GM23338 (cell line): Measurements from ENCODE around the gene DCDC1. TPM values are rescaled to one million over a fixed set of nuclear protein-coding genes. Genes with fewer than 3 reads are reported as not detected.
A peak's percentile ranks its signal among the peaks of the same experiment; 100 is the strongest.

Experiments
- ATAC-seq: fragments of 200-7000 bp; cut with Tn5 transposase; 3 replicates; pipeline ENCODE4 v1.9.1; 2020
- DNase-seq: peaks from one replicate; pipeline ENCODE4 v3.0.0-alpha.2; 2015; ENCODE audit warnings: low spot score
- H2AFZ ChIP-seq: fragments of 200-600 bp; sonication (generic); 2 replicates; pipeline ENCODE4 v1.8.0; 2016; ENCODE audit warnings: antibody characterized with exemption, mild to moderate bottlenecking, moderate library complexity
- H3F3A ChIP-seq: fragments of 200-600 bp; sonication (generic); replicated peaks from 2 replicates; pipeline ENCODE4 v1.8.0; 2017; ENCODE audit warnings: antibody characterized with exemption, mixed run types, low read depth
- H3K27ac ChIP-seq: fragments of 200-600 bp; sonication (generic); 2 replicates; pipeline ENCODE4 v1.6.1; 2016; ENCODE audit warnings: low read depth
- H3K27me3 ChIP-seq: fragments of 200-600 bp; sonication (generic); 2 replicates; pipeline ENCODE4 v1.8.0; 2016; ENCODE audit warnings: mild to moderate bottlenecking, mixed run types, moderate library complexity; ENCODE audit not compliant: insufficient read depth
- H3K36me3 ChIP-seq: fragments of 200-600 bp; sonication (generic); 2 replicates; pipeline ENCODE4 v1.8.0; 2016; ENCODE audit warnings: mild to moderate bottlenecking; ENCODE audit not compliant: insufficient read depth
- H3K4me1 ChIP-seq: fragments of 200-600 bp; sonication (generic); 2 replicates; pipeline ENCODE4 v1.8.0; 2016; ENCODE audit warnings: mild to moderate bottlenecking, moderate library complexity; ENCODE audit not compliant: insufficient read depth
- H3K4me2 ChIP-seq: fragments of 200-600 bp; sonication (generic); 2 replicates; pipeline ENCODE4 v1.7.1; 2017; ENCODE audit warnings: mixed run types
- H3K4me3 ChIP-seq: fragments of 200-600 bp; sonication (generic); 2 replicates; pipeline ENCODE4 v1.6.1; 2016; ENCODE audit warnings: mixed run types
- H3K79me2 ChIP-seq: fragments of 200-600 bp; sonication (generic); replicated peaks from 2 replicates; pipeline ENCODE4 v1.8.0; 2017; ENCODE audit warnings: mild to moderate bottlenecking; ENCODE audit not compliant: insufficient read depth
- H3K9me2 ChIP-seq: fragments of 200-600 bp; sonication (generic); 2 replicates; pipeline ENCODE4 v1.8.0; 2017; ENCODE audit not compliant: insufficient read depth
- H4K20me1 ChIP-seq: fragments of 200-600 bp; sonication (generic); replicated peaks from 2 replicates; pipeline ENCODE4 v1.8.0; 2017; ENCODE audit warnings: mild to moderate bottlenecking; ENCODE audit not compliant: insufficient read depth
- H3K27ac Mint-ChIP-seq: 2 replicates; pipeline ENCODE4 v1.8.0; 2020; ENCODE audit warnings: inconsistent platforms, mild to moderate bottlenecking, moderate library complexity, mixed read lengths
- H3K27me3 Mint-ChIP-seq: 3 replicates; pipeline ENCODE4 v1.8.0; 2022; ENCODE audit warnings: low read depth, mild to moderate bottlenecking, moderate library complexity, mixed read lengths, inconsistent platforms; ENCODE audit not compliant: insufficient read depth, poor library complexity
- H3K36me3 Mint-ChIP-seq: 3 replicates; pipeline ENCODE4 v1.8.0; 2021; ENCODE audit warnings: low read depth, mild to moderate bottlenecking, inconsistent platforms, moderate library complexity, mixed read lengths
- H3K4me1 Mint-ChIP-seq: 3 replicates; pipeline ENCODE4 v1.8.0; 2020; ENCODE audit warnings: mild to moderate bottlenecking, inconsistent platforms, mixed read lengths
- H3K4me3 Mint-ChIP-seq: 3 replicates; pipeline ENCODE4 v1.8.0; 2021; ENCODE audit warnings: moderate library complexity, mild to moderate bottlenecking, inconsistent platforms, mixed read lengths
- H3K9me3 Mint-ChIP-seq: 3 replicates; pipeline ENCODE4 v1.8.0; 2020; ENCODE audit warnings: moderate library complexity, mild to moderate bottlenecking, inconsistent platforms, mixed read lengths
- CREB1 ChIP-seq: fragments of 250-450 bp; sonication (Bioruptor Pico); IDR thresholded peaks from 2 replicates; pipeline ENCODE4 v1.5.0; 2020; ENCODE audit warnings: low read depth, mild to moderate bottlenecking, moderate library complexity
- EZH2phosphoT487 ChIP-seq: fragments of 200-600 bp; sonication (generic); IDR thresholded peaks from one replicate; pipeline ENCODE4 v1.8.1; 2018; ENCODE audit warnings: antibody characterized with exemption; ENCODE audit not compliant: unreplicated experiment
- NANOG ChIP-seq: IDR thresholded peaks from 2 replicates; pipeline ENCODE4 v1.6.1; 2016; ENCODE audit warnings: antibody characterized with exemption, borderline replicate concordance
- POLR2AphosphoS5 ChIP-seq: IDR thresholded peaks from 2 replicates; pipeline ENCODE4 v1.6.1; 2016; ENCODE audit warnings: antibody characterized with exemption, low read depth
- ZNF114 ChIP-seq: fragments of 250-450 bp; sonication (Bioruptor Pico); IDR thresholded peaks from 2 replicates; pipeline ENCODE4 v1.5.0; 2020; ENCODE audit warnings: mild to moderate bottlenecking, moderate library complexity
- ZNF331 ChIP-seq: fragments of 250-450 bp; sonication (Bioruptor Pico); IDR thresholded peaks from 2 replicates; pipeline ENCODE4 v1.5.0; 2020; ENCODE audit warnings: low read depth, mild to moderate bottlenecking, moderate library complexity
- ZNF462 ChIP-seq: fragments of 250-450 bp; sonication (Bioruptor Pico); IDR thresholded peaks from 2 replicates; pipeline ENCODE4 v1.5.0; 2020; ENCODE audit warnings: mild to moderate bottlenecking, moderate library complexity
- polyA plus RNA-seq: library from polyadenylated mRNA; unstranded; fragments of >200 nt; fragmentation: Nextera tagmentation; extraction: Ambion mirVana; gene quantifications from 2 replicates; pipeline ENCODE4 v1.2.1, GENCODE V29; 2016
- total RNA-seq: library from RNA; depleted of rRNA; stranded (reverse); fragments of >200 nt; shearing (Covaris generic); gene quantifications from 2 replicates; pipeline ENCODE4 v1.2.3, GENCODE V29; 2014

The DCDC1 gene
- total and polyA plus RNA-seq, 2 experiments from 2014 or later, result 0.56 to 0.58 TPM

- TF ChIP-seq ZNF462 (CRISPR knock-in tag), result no peak
- TF ChIP-seq EZH2phosphoT487, result no peak
- no peak for TF ChIP-seq ZNF114 (CRISPR knock-in tag)
- TF ChIP-seq ZNF331, result no peak
- TF ChIP-seq CREB1, result no peak
- TF ChIP-seq POLR2AphosphoS5, result no peak
Measured at GRCh38 chr11:31214372-31214771, 155.2 kb downstream of the DCDC1 start (continued).

GRCh38 chr11:31199378-31199777 lies 170.2 kb downstream of the DCDC1 start:
- no peaks in the 10 kb centered on the region for H3K9me3 Mint-ChIP-seq
- H3K27me3 Mint-ChIP-seq, result no peaks in the 10 kb centered on the region
- H3K9me2 ChIP-seq, result peaks cover 3% of the 10 kb centered on the region; the same call in 1 of the 2 replicates
- no peak overlapping the region for H3K4me3 ChIP-seq
- no peak overlapping the region for H3K27ac Mint-ChIP-seq
- H2AFZ ChIP-seq, result no peak overlapping the region
- no peak overlapping the region for H3K27ac ChIP-seq
- H3K27me3 ChIP-seq, result no peaks in the 10 kb centered on the region
- no peaks in the 10 kb centered on the region for H3K79me2 ChIP-seq
- no peaks in the 10 kb centered on the region for H3K4me1 ChIP-seq
- H3K4me2 ChIP-seq, result no peak overlapping the region
- peaks cover 3% of the 10 kb centered on the region; the same call in 2 of the 3 replicates for H3K4me1 Mint-ChIP-seq
- no peaks in the 10 kb centered on the region for H3K36me3 ChIP-seq
- H3F3A ChIP-seq, result no peaks in the 10 kb centered on the region
- ATAC-seq (no peak), DNase-seq (peak; percentile 30)
- TF ChIP-seq CREB1, result no peak
- no peak for TF ChIP-seq NANOG
- H4K20me1 ChIP-seq, result no peaks in the 10 kb centered on the region
- no peak overlapping the region for H3K4me3 Mint-ChIP-seq
- H3K36me3 Mint-ChIP-seq, result no peaks in the 10 kb centered on the region
